ENCODE measurements around the gene PPIH.
"Not testable (repeated sequence)": the region's sequence is repeated elsewhere in the genome, so short reads cannot be mapped to it uniquely, and the experiment has no call there.

PPIH gene

DNA sequence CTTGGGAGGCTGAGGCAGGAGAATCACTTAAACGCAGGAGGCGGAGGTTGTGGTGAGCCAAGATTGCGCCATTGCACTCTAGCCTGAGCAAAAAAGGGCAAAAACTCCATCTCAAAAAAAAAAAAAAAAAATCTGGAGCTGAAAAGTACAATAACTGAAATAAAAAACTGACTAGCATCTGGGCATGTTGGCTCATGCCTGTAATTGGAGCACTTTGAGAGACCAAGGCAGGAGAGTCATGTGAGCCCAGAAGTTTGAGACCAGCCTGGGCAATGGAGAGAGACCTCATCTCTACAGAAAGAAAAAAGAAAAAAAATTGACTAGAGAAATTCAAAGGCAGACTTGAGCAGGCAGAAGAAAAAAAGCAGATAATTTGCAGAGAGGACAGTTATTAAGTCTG lies 63.7 kb downstream of the PPIH start:
- no peak overlapping the region for H3K27ac ChIP-seq
- TF ChIP-seq ZFX (IDR thresholded peaks at IDR 0.05), result no peak
- TF ChIP-seq, protein P1, sequence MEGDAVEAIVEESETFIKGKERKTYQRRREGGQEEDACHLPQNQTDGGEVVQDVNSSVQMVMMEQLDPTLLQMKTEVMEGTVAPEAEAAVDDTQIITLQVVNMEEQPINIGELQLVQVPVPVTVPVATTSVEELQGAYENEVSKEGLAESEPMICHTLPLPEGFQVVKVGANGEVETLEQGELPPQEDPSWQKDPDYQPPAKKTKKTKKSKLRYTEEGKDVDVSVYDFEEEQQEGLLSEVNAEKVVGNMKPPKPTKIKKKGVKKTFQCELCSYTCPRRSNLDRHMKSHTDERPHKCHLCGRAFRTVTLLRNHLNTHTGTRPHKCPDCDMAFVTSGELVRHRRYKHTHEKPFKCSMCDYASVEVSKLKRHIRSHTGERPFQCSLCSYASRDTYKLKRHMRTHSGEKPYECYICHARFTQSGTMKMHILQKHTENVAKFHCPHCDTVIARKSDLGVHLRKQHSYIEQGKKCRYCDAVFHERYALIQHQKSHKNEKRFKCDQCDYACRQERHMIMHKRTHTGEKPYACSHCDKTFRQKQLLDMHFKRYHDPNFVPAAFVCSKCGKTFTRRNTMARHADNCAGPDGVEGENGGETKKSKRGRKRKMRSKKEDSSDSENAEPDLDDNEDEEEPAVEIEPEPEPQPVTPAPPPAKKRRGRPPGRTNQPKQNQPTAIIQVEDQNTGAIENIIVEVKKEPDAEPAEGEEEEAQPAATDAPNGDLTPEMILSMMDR (conservative IDR thresholded peaks at IDR 0.05), result no peak

DNA sequence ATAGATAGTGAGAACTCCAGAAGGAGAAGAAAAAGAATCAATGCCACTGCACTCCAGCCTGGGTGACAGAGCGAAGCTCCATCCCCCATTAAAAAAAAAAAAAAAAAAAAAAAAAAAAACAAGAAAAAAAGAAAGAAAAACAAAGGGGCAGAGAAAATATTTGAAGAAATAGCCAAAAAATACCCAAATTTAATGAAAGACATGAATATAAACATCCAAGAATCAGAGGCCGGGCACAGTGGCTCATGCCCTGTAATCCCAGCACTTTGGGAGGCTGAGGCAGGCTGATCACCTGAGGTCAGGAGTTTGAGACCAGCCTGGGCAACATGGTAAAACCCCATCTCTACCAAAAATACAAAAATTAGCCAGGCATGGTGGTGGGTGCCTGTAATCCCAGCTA lies 64.2 kb downstream of the PPIH start:
- not testable (repeated sequence) for H3K27ac ChIP-seq

DNA sequence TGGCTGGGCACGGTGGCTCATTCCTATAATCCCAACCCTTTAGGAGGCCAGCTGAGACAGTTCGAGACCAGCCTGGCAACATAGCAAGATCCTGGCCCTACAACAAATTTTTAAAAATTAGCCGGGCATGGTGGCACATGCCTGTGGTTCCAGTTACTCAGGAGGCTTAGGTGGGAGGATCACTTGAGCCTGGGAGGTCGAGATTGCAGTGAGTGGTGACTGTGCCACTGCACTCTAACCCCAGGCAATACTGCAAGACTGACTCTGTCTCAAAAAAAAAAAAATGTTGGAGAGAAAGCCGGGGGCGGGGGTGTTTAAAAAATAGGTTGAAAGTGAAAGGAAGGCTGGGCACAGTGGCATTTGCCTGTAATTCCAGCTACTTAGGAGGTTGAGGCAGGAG lies 65.3 kb downstream of the PPIH start:
- H3K27ac ChIP-seq, result no peak overlapping the region
- TF ChIP-seq, protein P1 (conservative IDR thresholded peaks at IDR 0.05), result no peak
- no peak for TF ChIP-seq ZFX (IDR thresholded peaks at IDR 0.05)

DNA sequence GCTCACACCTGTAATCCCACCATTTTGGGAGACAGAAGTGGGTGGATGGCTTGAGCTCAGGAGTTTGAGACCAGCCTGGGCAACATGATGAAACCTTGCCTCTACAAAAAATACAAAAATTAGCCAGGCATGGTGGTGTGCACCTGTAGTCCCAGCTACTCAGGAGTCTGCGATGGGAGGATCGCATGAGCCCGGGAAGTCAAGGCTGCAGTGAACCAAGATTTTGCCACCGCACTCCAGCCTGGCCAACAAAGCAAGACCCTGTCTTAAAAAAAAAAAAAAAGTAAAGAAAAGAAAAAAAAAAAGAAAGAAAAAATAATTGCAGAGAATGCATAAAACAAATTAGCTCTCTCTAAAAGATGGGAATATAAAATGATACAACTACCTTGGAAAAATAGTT lies 67.6 kb downstream of the PPIH start:
- H3K27ac ChIP-seq, result not testable (repeated sequence)

All from C4-2B (cell line).